ENCODE results near the gene MAP3K7.

GRCh38 chr6:90488816-90489215 lies 98.1 kb downstream of the MAP3K7 start:
- TF ChIP-seq EZH2 (IDR thresholded peaks at IDR 0.05; ENCODE audit: insufficient read depth, low read length) = no peak
- TF ChIP-seq, protein P1, sequence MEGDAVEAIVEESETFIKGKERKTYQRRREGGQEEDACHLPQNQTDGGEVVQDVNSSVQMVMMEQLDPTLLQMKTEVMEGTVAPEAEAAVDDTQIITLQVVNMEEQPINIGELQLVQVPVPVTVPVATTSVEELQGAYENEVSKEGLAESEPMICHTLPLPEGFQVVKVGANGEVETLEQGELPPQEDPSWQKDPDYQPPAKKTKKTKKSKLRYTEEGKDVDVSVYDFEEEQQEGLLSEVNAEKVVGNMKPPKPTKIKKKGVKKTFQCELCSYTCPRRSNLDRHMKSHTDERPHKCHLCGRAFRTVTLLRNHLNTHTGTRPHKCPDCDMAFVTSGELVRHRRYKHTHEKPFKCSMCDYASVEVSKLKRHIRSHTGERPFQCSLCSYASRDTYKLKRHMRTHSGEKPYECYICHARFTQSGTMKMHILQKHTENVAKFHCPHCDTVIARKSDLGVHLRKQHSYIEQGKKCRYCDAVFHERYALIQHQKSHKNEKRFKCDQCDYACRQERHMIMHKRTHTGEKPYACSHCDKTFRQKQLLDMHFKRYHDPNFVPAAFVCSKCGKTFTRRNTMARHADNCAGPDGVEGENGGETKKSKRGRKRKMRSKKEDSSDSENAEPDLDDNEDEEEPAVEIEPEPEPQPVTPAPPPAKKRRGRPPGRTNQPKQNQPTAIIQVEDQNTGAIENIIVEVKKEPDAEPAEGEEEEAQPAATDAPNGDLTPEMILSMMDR (IDR thresholded peaks at IDR 0.05; ENCODE audit: insufficient read depth, low read depth, low read length) = no peak
